WERI-Rb-1 (cell line): Measurements from ENCODE around the gene PCSK6.

Experiments
- DNase-seq: peaks from one replicate; pipeline ENCODE4 v3.0.0-alpha.2; 2020
- H3K27ac ChIP-seq: fragments of 250-450 bp; sonication (Bioruptor Pico); 2 replicates; pipeline ENCODE4 v1.5.1; 2020; ENCODE audit warnings: mild to moderate bottlenecking, moderate library complexity
- H3K27me3 ChIP-seq: fragments of 250-450 bp; sonication (Bioruptor Pico); 2 replicates; pipeline ENCODE4 v1.5.1; 2021; ENCODE audit warnings: mild to moderate bottlenecking, low read depth, moderate library complexity; ENCODE audit not compliant: insufficient read depth, severe bottlenecking
- H3K36me3 ChIP-seq: fragments of 250-450 bp; sonication (Bioruptor Pico); 2 replicates; pipeline ENCODE4 v1.5.1; 2020; ENCODE audit warnings: mild to moderate bottlenecking, moderate library complexity
- H3K4me3 ChIP-seq: 2 replicates; pipeline ENCODE4 v1.5.1; 2011; ENCODE audit warnings: low read depth, mild to moderate bottlenecking, control low read depth, low read length
- H3K9me3 ChIP-seq: fragments of 250-450 bp; sonication (Bioruptor Pico); 2 replicates; pipeline ENCODE4 v1.5.1; 2021; ENCODE audit warnings: mild to moderate bottlenecking, moderate library complexity; ENCODE audit not compliant: severe bottlenecking
- TF ChIP-seq, protein P1 (sequence below): IDR thresholded peaks from 2 replicates; pipeline ENCODE4 v1.5.1; 2011; ENCODE audit warnings: low read depth, mild to moderate bottlenecking, control low read depth, inconsistent platforms, low read length

PCSK6 gene

GRCh38 chr15:101511717-101512116, 22.2 kb upstream of the PCSK6 start:
- H3K27ac ChIP-seq, result no peak overlapping the region

GRCh38 chr15:101510212-101511197, 21.0 kb upstream of the PCSK6 start:
- no peak for DNase-seq

More at GRCh38 chr15:101511717-101512116, 22.2 kb upstream of the PCSK6 start:
- Histone ChIP-seq H3K9me3 (peaks cover 2% of the 10 kb centered on the region), H3K36me3 (no peaks in the 10 kb centered on the region), H3K27me3 (no peaks in the 10 kb centered on the region), H3K4me3 (no peak overlapping the region)
- DNase-seq, result no peak
- TF ChIP-seq, protein P1, sequence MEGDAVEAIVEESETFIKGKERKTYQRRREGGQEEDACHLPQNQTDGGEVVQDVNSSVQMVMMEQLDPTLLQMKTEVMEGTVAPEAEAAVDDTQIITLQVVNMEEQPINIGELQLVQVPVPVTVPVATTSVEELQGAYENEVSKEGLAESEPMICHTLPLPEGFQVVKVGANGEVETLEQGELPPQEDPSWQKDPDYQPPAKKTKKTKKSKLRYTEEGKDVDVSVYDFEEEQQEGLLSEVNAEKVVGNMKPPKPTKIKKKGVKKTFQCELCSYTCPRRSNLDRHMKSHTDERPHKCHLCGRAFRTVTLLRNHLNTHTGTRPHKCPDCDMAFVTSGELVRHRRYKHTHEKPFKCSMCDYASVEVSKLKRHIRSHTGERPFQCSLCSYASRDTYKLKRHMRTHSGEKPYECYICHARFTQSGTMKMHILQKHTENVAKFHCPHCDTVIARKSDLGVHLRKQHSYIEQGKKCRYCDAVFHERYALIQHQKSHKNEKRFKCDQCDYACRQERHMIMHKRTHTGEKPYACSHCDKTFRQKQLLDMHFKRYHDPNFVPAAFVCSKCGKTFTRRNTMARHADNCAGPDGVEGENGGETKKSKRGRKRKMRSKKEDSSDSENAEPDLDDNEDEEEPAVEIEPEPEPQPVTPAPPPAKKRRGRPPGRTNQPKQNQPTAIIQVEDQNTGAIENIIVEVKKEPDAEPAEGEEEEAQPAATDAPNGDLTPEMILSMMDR, result no peak

DNA sequence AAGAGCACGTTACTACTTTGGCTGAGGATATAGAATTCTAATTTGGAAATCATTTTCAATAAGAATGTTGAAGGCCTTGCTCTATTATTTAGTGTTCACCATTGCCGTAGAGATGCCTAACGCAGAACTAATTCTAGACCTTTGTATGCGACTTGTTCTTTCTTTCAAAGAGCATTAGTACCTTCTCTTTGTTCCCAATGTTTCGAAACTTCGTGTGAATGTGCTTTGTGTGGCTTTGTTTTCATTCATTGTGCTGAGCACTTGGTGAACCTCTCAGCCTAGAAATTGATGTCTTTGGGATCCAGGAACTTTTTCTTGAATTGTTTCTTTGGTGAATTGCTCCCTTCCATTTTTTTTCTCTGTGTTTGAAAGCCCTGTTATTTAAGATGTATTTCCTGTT, 19.8 kb upstream of the PCSK6 start:
- no peak overlapping the region for H3K27ac ChIP-seq
- H3K27me3 ChIP-seq, result no peaks in the 10 kb centered on the region
- no peaks in the 10 kb centered on the region for H3K36me3 ChIP-seq
- H3K4me3 ChIP-seq, result no peak overlapping the region
- TF ChIP-seq, protein P1, result no peak
- H3K9me3 ChIP-seq, result no peaks in the 10 kb centered on the region
- no peak for DNase-seq

More at GRCh38 chr15:101510212-101511197, 21.0 kb upstream of the PCSK6 start:
- H3K36me3 ChIP-seq, result no peaks in the 10 kb centered on the region
- TF ChIP-seq, protein P1, result no peak
- H3K27ac ChIP-seq, result no peak overlapping the region
- H3K4me3 ChIP-seq, result no peak overlapping the region
- H3K9me3 ChIP-seq, result no peaks in the 10 kb centered on the region
- H3K27me3 ChIP-seq, result no peaks in the 10 kb centered on the region

- H3K36me3 ChIP-seq, result no peaks in the 10 kb centered on the region
- H3K27ac ChIP-seq, result no peak overlapping the region
- H3K4me3 ChIP-seq, result no peak overlapping the region
- TF ChIP-seq, protein P1, result no peak
- no peaks in the 10 kb centered on the region for H3K9me3 ChIP-seq
- no peak for DNase-seq
- H3K27me3 ChIP-seq, result no peaks in the 10 kb centered on the region
Observed at GRCh38 chr15:101506491-101506890, 17.0 kb upstream of the PCSK6 start.

- no peaks in the 10 kb centered on the region for H3K9me3 ChIP-seq
- no peak overlapping the region for H3K4me3 ChIP-seq
- H3K27ac ChIP-seq, result no peak overlapping the region
- H3K27me3 ChIP-seq, result no peaks in the 10 kb centered on the region
- DNase-seq, result no peak
- TF ChIP-seq, protein P1, result no peak
- H3K36me3 ChIP-seq, result no peaks in the 10 kb centered on the region
Observed at GRCh38 chr15:101505610-101506337, 16.3 kb upstream of the PCSK6 start.
